Measurements from ENCODE around the gene CAND2.
"Not testable (repeated sequence)": the region's sequence is repeated elsewhere in the genome, so short reads cannot be mapped to it uniquely, and the experiment has no call there.

Gene CAND2

GRCh38 chr3:12840148-12840547 lies 43.7 kb downstream of the CAND2 start:
- Mint-ChIP-seq H3K27ac (peak overlapping the region; percentile 99), H3K4me3 (peak overlapping the region; percentile 98), H3K36me3 (ENCODE audit: low read depth) (peaks cover 65% of the 10 kb centered on the region), H3K4me1 (peaks cover 56% of the 10 kb centered on the region)
- not testable (repeated sequence) for ATAC-seq, H3K27me3 Mint-ChIP-seq, DNase-seq, H3K9me3 Mint-ChIP-seq

- peaks cover 60% of the 10 kb centered on the region for H3K36me3 Mint-ChIP-seq (ENCODE audit: low read depth)
- DNase-seq (no peak), ATAC-seq (no peak)
- H3K9me3 Mint-ChIP-seq, result no peaks in the 10 kb centered on the region
- H3K27me3 Mint-ChIP-seq, result no peaks in the 10 kb centered on the region
- H3K4me1 Mint-ChIP-seq, result peaks cover 61% of the 10 kb centered on the region
- peak overlapping the region; percentile 99 for H3K27ac Mint-ChIP-seq
- peak overlapping the region; percentile 98 for H3K4me3 Mint-ChIP-seq
Measured at GRCh38 chr3:12840591-12841148, 44.2 kb downstream of the CAND2 start.

DNA sequence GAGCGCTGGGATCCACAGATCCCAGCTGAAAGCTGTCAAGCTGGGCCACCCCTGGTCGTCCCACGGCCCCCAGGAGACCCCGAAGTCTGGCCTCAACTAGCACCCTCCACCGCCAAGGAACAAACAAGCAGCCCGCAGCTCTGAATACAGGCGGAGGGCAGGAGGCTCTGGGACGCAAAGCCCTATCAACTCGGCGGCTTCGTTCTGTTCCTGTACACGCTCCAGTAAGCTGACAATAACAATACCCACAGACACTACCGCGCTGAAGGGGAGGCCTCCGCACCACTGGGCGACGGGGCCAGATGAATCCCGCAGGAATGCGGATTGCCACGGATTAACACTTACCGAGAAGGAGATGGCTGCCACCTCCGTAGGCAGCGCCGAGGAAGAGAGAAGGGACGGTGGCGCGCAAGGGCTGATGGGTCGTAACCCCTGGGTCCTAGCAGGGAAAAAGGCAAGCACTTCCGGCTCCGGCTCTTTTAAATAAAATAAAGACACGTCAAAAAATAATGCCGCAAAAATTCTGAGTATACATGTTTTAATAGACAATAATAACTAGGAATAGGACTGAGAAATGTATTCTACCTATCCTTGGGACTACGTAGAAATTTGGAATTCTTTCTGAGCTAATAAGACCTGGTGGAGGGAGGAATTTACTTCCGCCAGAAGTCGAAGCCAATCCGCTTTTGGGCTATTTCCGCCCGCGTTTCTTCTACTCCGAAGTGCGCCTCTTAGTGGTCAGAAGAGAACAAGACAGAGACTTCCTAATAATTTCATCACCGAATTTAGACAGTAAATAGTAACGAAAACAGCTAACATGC lies 44.9 kb downstream of the CAND2 start, which contains the start of gene RPL32:
Gene RPL32 (minus strand): TSS at position 417 of the 821 bp plus-strand sequence. CDS start 1,328 bp downstream, outside the sequence.
- peak within 1 kb of the TSS; percentile 99 for H3K27ac Mint-ChIP-seq
- H3K4me1 Mint-ChIP-seq, result peaks cover 62% of the 10 kb centered on the region
- H3K4me3 Mint-ChIP-seq, result peak within 1 kb of the TSS; percentile 98
- H3K36me3 Mint-ChIP-seq (ENCODE audit: low read depth), result peaks cover 53% of the 10 kb centered on the region
- no peaks in the 10 kb centered on the region for H3K9me3 Mint-ChIP-seq
- peak; percentile 83 for DNase-seq
- H3K27me3 Mint-ChIP-seq, result no peaks in the 10 kb centered on the region
- ATAC-seq, result peak; percentile 78

GRCh38 chr3:12841970-12842328 lies 45.5 kb downstream of the CAND2 start:
- Mint-ChIP-seq H3K27ac (peak overlapping the region; percentile 99), H3K4me1 (peaks cover 64% of the 10 kb centered on the region), H3K9me3 (peaks cover 4% of the 10 kb centered on the region), H3K36me3 (ENCODE audit: low read depth) (peaks cover 47% of the 10 kb centered on the region), H3K27me3 (no peaks in the 10 kb centered on the region), H3K4me3 (peak overlapping the region; percentile 98)
- DNase-seq, result no peak
- no peak for ATAC-seq

DNA sequence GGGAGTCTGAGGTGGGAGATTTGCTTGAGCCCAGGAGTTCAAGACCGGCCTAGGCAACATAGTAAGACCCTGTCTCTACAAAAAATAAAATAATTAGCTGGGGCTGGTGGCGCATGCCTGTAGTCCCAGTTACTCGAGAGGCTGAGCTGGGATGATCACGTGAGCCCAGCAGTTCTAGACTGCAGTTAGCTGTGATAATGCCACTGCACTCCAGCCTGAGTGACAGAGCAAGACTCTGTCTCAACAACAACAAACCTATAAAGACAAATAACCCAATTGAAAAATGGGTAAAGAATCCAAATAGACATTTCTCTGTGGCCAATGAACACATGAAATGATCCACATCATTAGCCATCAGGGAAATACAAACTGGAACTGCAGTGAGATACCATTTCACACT lies 46.0 kb downstream of the CAND2 start:
- Mint-ChIP-seq H3K27ac (peak overlapping the region; percentile 99), H3K9me3 (peaks cover 5% of the 10 kb centered on the region)
- DNase-seq, result no peak

GRCh38 chr3:12845811-12846210 lies 49.3 kb downstream of the CAND2 start:
- ATAC-seq (peak; percentile 37), DNase-seq (no peak)
- H3K9me3 Mint-ChIP-seq, result peaks cover 5% of the 10 kb centered on the region
- H3K4me3 Mint-ChIP-seq, result no peak overlapping the region
- H3K27me3 Mint-ChIP-seq, result no peaks in the 10 kb centered on the region
- peaks cover 8% of the 10 kb centered on the region for H3K36me3 Mint-ChIP-seq (ENCODE audit: low read depth)
- peak overlapping the region; percentile 43 for H3K27ac Mint-ChIP-seq
- peaks cover 26% of the 10 kb centered on the region for H3K4me1 Mint-ChIP-seq

More for the DNA sequence above, 46.0 kb downstream of the CAND2 start:
- no peak for ATAC-seq
- Mint-ChIP-seq H3K36me3 (ENCODE audit: low read depth) (peaks cover 42% of the 10 kb centered on the region), H3K27me3 (no peaks in the 10 kb centered on the region), H3K4me3 (no peak overlapping the region), H3K4me1 (peaks cover 59% of the 10 kb centered on the region)

DNA sequence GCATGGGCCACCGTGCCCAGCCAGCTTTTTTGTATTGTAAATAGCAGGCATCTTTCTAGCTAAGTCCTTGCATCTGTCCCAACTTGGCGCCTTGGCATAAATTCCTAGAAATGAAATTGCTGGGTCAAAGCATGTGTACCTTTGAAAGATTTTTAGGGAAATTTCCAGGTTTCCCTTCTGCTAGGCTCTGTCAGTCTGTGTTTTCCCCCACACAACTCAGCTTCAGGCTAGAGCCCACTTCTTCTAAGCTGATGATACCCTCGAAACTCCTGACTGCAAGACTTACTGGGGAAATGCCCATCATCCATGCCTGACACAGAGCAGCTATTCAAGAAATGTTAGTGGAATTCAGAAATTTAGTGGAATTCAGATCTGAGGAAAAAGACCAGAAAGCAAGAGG lies 55.7 kb downstream of the CAND2 start:
- H3K27me3 Mint-ChIP-seq, result peaks cover 14% of the 10 kb centered on the region
- no peaks in the 10 kb centered on the region for H3K9me3 Mint-ChIP-seq

GRCh38 chr3:12853847-12854246 lies 57.4 kb downstream of the CAND2 start:
- H3K4me1 Mint-ChIP-seq; DNase-seq; ATAC-seq; H3K9me3 Mint-ChIP-seq; H3K27ac Mint-ChIP-seq; H3K4me3 Mint-ChIP-seq; H3K36me3 Mint-ChIP-seq (ENCODE audit: low read depth): not testable (repeated sequence)
- peaks cover 14% of the 10 kb centered on the region for H3K27me3 Mint-ChIP-seq

More for the DNA sequence above, 55.7 kb downstream of the CAND2 start:
- H3K36me3 Mint-ChIP-seq (ENCODE audit: low read depth), result no peaks in the 10 kb centered on the region
- no peak overlapping the region for H3K27ac Mint-ChIP-seq
- H3K4me3 Mint-ChIP-seq, result no peak overlapping the region
- no peak for ATAC-seq
- H3K4me1 Mint-ChIP-seq, result no peaks in the 10 kb centered on the region
- no peak for DNase-seq

DNA sequence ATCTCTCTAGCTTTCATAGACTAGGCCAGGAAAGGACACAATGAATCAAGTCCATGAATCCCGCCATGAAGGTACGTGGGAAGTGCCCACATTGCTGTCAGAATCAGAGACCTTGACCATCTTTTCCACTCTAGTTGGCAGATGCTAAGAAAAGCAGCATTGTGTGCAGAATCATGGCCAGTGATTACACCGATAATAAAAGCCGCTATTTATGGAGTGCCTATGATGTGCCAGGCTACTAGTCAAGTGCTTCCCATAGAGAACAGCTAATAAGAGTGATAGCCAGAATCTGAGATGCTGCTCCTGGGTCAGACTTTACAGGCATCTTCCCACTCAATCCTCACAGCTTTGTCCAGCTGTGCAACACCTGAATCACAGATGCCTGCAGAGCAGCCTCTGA lies 58.1 kb downstream of the CAND2 start:
- no peaks in the 10 kb centered on the region for H3K36me3 Mint-ChIP-seq (ENCODE audit: low read depth)
- no peak for DNase-seq
- no peak overlapping the region for H3K4me3 Mint-ChIP-seq
- ATAC-seq, result no peak
- H3K4me1 Mint-ChIP-seq, result no peaks in the 10 kb centered on the region
- no peak overlapping the region for H3K27ac Mint-ChIP-seq
- H3K9me3 Mint-ChIP-seq, result no peaks in the 10 kb centered on the region
- H3K27me3 Mint-ChIP-seq, result peaks cover 14% of the 10 kb centered on the region

- Mint-ChIP-seq H3K4me1 (no peaks in the 10 kb centered on the region), H3K9me3 (no peaks in the 10 kb centered on the region), H3K36me3 (ENCODE audit: low read depth) (no peaks in the 10 kb centered on the region), H3K4me3 (no peak overlapping the region), H3K27ac (no peak overlapping the region), H3K27me3 (peaks cover 14% of the 10 kb centered on the region)
- no peak for DNase-seq
- no peak for ATAC-seq
Measured at GRCh38 chr3:12856626-12857025, 60.1 kb downstream of the CAND2 start.

GRCh38 chr3:12859840-12860239 lies 63.4 kb downstream of the CAND2 start:
- Mint-ChIP-seq H3K4me1 (no peaks in the 10 kb centered on the region), H3K27me3 (peaks cover 2% of the 10 kb centered on the region), H3K27ac (no peak overlapping the region), H3K9me3 (no peaks in the 10 kb centered on the region), H3K36me3 (ENCODE audit: low read depth) (no peaks in the 10 kb centered on the region), H3K4me3 (no peak overlapping the region)
- no peak for ATAC-seq
- DNase-seq, result no peak

DNA sequence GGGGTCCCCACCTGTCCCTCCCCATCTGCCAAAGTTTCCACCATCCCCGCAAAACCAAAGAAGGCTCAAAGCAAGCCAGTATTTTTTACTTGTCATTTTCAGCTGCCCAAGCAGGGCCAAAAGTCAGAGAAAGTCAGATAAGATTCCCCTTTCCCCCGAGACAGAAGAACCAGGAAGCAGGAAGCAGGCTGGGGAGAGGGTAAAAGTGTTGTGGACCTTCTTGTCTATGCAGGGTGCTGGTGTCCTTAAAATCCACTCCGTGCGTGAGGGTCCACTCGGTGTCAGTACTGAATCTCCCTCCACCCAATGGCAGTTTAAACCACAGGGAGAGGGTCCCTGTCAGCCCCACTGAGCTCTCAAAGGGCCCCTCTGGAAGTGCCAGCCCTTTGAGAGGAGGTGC lies 65.1 kb downstream of the CAND2 start:
- no peak overlapping the region for H3K4me3 Mint-ChIP-seq
- H3K27me3 Mint-ChIP-seq, result peaks cover 4% of the 10 kb centered on the region
- peaks cover 5% of the 10 kb centered on the region for H3K9me3 Mint-ChIP-seq
- H3K4me1 Mint-ChIP-seq, result no peaks in the 10 kb centered on the region
- H3K36me3 Mint-ChIP-seq (ENCODE audit: low read depth), result no peaks in the 10 kb centered on the region
- no peak overlapping the region for H3K27ac Mint-ChIP-seq
- DNase-seq, result no peak
- no peak for ATAC-seq

DNA sequence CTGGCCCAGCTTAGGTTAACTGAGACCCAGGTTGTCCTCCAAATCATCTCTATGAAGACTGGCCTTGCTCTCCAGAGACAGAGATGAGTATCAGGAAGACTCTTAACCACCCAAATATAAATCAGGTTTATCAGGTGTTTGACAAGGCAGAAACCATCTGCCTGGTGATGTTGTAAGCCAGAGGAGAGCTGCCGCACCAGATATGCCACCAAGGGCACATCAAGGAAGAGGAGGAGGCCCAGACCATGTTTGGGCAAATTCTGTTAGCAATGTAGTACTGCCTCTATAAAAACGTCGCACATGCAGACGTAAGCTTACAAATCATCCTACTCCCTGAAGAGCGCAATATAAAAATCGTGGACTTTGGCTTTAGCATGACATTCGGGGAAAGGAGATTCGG lies 65.9 kb downstream of the CAND2 start:
- H3K27ac Mint-ChIP-seq, result no peak overlapping the region
- H3K4me1 Mint-ChIP-seq, result peaks cover under 1% of the 10 kb centered on the region
- H3K27me3 Mint-ChIP-seq, result peaks cover 6% of the 10 kb centered on the region
- ATAC-seq, result no peak
- H3K4me3 Mint-ChIP-seq, result no peak overlapping the region
- H3K9me3 Mint-ChIP-seq, result peaks cover 5% of the 10 kb centered on the region
- no peak for DNase-seq
- H3K36me3 Mint-ChIP-seq (ENCODE audit: low read depth), result no peaks in the 10 kb centered on the region

- ATAC-seq, result no peak
- H3K4me1 Mint-ChIP-seq, result peaks cover 11% of the 10 kb centered on the region
Measured at GRCh38 chr3:12865271-12865670, 68.8 kb downstream of the CAND2 start.

DNA sequence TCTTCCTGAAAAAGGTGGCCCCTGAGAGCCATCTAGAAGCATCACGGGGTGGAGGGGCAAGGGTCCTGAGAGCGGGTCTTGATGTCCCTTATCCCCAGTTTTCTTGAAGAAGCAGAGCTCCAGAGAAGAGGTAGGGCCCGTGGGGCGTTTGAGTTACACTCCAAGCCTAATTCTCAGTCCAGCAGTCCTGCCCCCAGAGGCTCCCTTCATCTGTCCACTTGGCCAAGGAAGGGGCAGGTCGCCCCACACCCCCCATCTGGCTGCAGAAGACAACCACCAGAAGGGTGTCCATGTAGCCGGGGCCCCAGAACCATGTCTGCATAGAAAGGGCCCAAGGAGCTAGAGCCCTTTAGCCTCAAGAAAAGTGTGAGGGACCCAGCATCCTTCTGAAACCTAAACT lies 70.4 kb downstream of the CAND2 start:
- DNase-seq, result no peak
- H3K4me1 Mint-ChIP-seq, result peaks cover 15% of the 10 kb centered on the region
- H3K27ac Mint-ChIP-seq, result no peak overlapping the region
- H3K36me3 Mint-ChIP-seq (ENCODE audit: low read depth), result no peaks in the 10 kb centered on the region
- no peak overlapping the region for H3K4me3 Mint-ChIP-seq
- ATAC-seq, result no peak
- peaks cover 5% of the 10 kb centered on the region for H3K9me3 Mint-ChIP-seq
- H3K27me3 Mint-ChIP-seq, result peaks cover 15% of the 10 kb centered on the region

More at GRCh38 chr3:12865271-12865670, 68.8 kb downstream of the CAND2 start:
- Mint-ChIP-seq H3K27me3 (peaks cover 13% of the 10 kb centered on the region), H3K36me3 (ENCODE audit: low read depth) (no peaks in the 10 kb centered on the region), H3K27ac (no peak overlapping the region), H3K9me3 (peaks cover 5% of the 10 kb centered on the region), H3K4me3 (no peak overlapping the region)
- no peak for DNase-seq

Data from activated naive CD8-positive, alpha-beta T cell treated with anti-CD3 and anti-CD28 coated beads, Interleukin-2, amount 50 U/mL, for 24 hours (primary cell).